GM18951 (cell line): ENCODE data around the gene RIMBP2.

Source experiments
- POLR2A ChIP-seq: IDR thresholded peaks from 4 replicates; pipeline ENCODE4 v1.6.1; 2011; ENCODE audit warnings: mild to moderate bottlenecking; ENCODE audit not compliant: insufficient read length, insufficient read depth; ENCODE audit errors: extremely low read depth
- in situ Hi-C: fragments of 300-500 bp; cut with MboI; formaldehyde crosslinking; loops from one replicate; pipeline ENCODE4 v1.12.0; 2022; ENCODE audit warnings: low sequenced_read_pairs, mixed read lengths, inconsistent platforms; ENCODE audit not compliant: unreplicated experiment

Gene RIMBP2

GRCh38 chr12:130476451-130477135, 239.5 kb downstream of the RIMBP2 start:
- in situ Hi-C loops: no loop called here
- no peak for TF ChIP-seq POLR2A

GRCh38 chr12:130474599-130475269, 241.4 kb downstream of the RIMBP2 start:
- in situ Hi-C loops: no loop called here
- TF ChIP-seq POLR2A: no peak

- in situ Hi-C loops: no loop called here
- TF ChIP-seq POLR2A: no peak
These were observed 242.8 kb downstream of the RIMBP2 start for GRCh38 chr12:130473266-130473665.

- no peak for TF ChIP-seq POLR2A
- in situ Hi-C loops: no loop called here
These were observed 245.1 kb downstream of the RIMBP2 start for GRCh38 chr12:130470969-130471368.

GRCh38 chr12:130469552-130469951, 246.5 kb downstream of the RIMBP2 start:
- TF ChIP-seq POLR2A: no peak
- in situ Hi-C loops: no loop called here

- in situ Hi-C loops: no loop called here
- TF ChIP-seq POLR2A: no peak
These were observed 247.3 kb downstream of the RIMBP2 start for GRCh38 chr12:130468700-130469245.

GRCh38 chr12:130468186-130468585, 247.9 kb downstream of the RIMBP2 start:
- in situ Hi-C loops: no loop called here
- TF ChIP-seq POLR2A: no peak

GRCh38 chr12:130465626-130466025, 250.5 kb downstream of the RIMBP2 start:
- in situ Hi-C loops: no loop called here

GRCh38 chr12:130465046-130465445, 251.1 kb downstream of the RIMBP2 start:
- in situ Hi-C loops: no loop called here
- no peak for TF ChIP-seq POLR2A

More at GRCh38 chr12:130465626-130466025, 250.5 kb downstream of the RIMBP2 start:
- TF ChIP-seq POLR2A: no peak

- no peak for TF ChIP-seq POLR2A
- in situ Hi-C loops: no loop called here
These were observed 252.1 kb downstream of the RIMBP2 start for GRCh38 chr12:130463818-130464670.

GRCh38 chr12:130463275-130463658, 252.8 kb downstream of the RIMBP2 start:
- no peak for TF ChIP-seq POLR2A
- in situ Hi-C loops: no loop called here

GRCh38 chr12:130462558-130463274, 253.4 kb downstream of the RIMBP2 start:
- in situ Hi-C loops: no loop called here
- TF ChIP-seq POLR2A: no peak
